GM12875 (cell line): ENCODE data around the gene GJC2.

Experiments
- H3K4me3 ChIP-seq: one replicate; pipeline ENCODE4 v1.5.1; 2011; ENCODE audit warnings: low read depth, low read length, control low read depth
- CTCF ChIP-seq: IDR thresholded peaks from 2 replicates; pipeline ENCODE4 v1.5.1; 2011; ENCODE audit warnings: low read depth, mild to moderate bottlenecking, control low read depth, inconsistent platforms, low read length, moderate library complexity, borderline replicate concordance; ENCODE audit not compliant: insufficient read depth

GJC2 gene

GRCh38 chr1:228131766-228132165 is 18.0 kb upstream of the GJC2 start:
- no peak for TF ChIP-seq CTCF
- H3K4me3 ChIP-seq: no peak overlapping the region

- no peak overlapping the region for H3K4me3 ChIP-seq
- no peak for TF ChIP-seq CTCF
These were observed 15.1 kb upstream of the GJC2 start for GRCh38 chr1:228134591-228134990.

GRCh38 chr1:228136901-228137300 is 12.8 kb upstream of the GJC2 start:
- no peak overlapping the region for H3K4me3 ChIP-seq
- TF ChIP-seq CTCF: no peak

GRCh38 chr1:228139406-228139930 is 10.3 kb upstream of the GJC2 start:
- no peak for TF ChIP-seq CTCF

GRCh38 chr1:228139931-228140723 is 9.6 kb upstream of the GJC2 start, which contains the start of gene GUK1:
Gene GUK1, plus strand, starts transcription at chr1:228140279. Its CDS starts 24 bp downstream, at chr1:228140303.
- TF ChIP-seq CTCF: peak; percentile 23; the same call in 1 of the 2 replicates
- H3K4me3 ChIP-seq: peak within 1 kb of the TSS; percentile 89

More at GRCh38 chr1:228139406-228139930, 10.3 kb upstream of the GJC2 start:
- peak overlapping the region; percentile 89 for H3K4me3 ChIP-seq

GRCh38 chr1:228140724-228141225 is 9.0 kb upstream of the GJC2 start:
- no peak for TF ChIP-seq CTCF
- H3K4me3 ChIP-seq: peak overlapping the region; percentile 89
